Right lobe of liver (tissue), 6 donors: ENCODE measurements around the gene CAV1. TPM values are rescaled to one million over a fixed set of nuclear protein-coding genes. Genes with fewer than 3 reads are reported as not detected.
A peak's percentile ranks its signal among the peaks of the same experiment; 100 is the strongest.
"Not testable (repeated sequence)": the region's sequence is repeated elsewhere in the genome, so short reads cannot be mapped to it uniquely, and the experiment has no call there.

Experiments
- ATAC-seq, 4 donors: fragments of 200-7000 bp; cut with Tn5 transposase; one replicate each; pipeline ENCODE4 v1.9.1; 2020; ENCODE audit warnings: mild to moderate bottlenecking in 4 of 4, moderate library complexity in 4 of 4
- DNase-seq, 3 donors: peaks; one replicate each; pipeline ENCODE4 v3.0.0-alpha.2; 2020
- H3K27ac ChIP-seq, 3 donors: fragments of 200-600 bp; one replicate each; pipeline ENCODE4 v1.8.0; 2022
- H3K27me3 ChIP-seq, 2 donors: fragments of 200-600 bp; one replicate each; pipeline ENCODE4 v1.8.0; 2022
- H3K36me3 ChIP-seq, 4 donors: fragments of 200-600 bp; sonication (generic) in 1 of 4; one replicate each; pipeline versions ENCODE4 v1.5.1 to v1.8.0; 2017 to 2022; ENCODE audit warnings: control low read depth in 1 of 4
- H3K4me1 ChIP-seq, 4 donors: fragments of 200-600 bp; sonication (generic) in 1 of 4; one replicate each; pipeline versions ENCODE4 v1.5.1 to v1.8.0; 2017 to 2022; ENCODE audit warnings: control low read depth in 1 of 4
- H3K4me3 ChIP-seq, 3 donors: fragments of 200-600 bp; one replicate each; pipeline ENCODE4 v1.8.0; 2022
- H3K9me3 ChIP-seq, 4 donors: fragments of 200-600 bp; sonication (generic) in 1 of 4; one replicate each; pipeline versions ENCODE4 v1.5.1 to v1.8.0; 2017 to 2022; ENCODE audit warnings: control low read depth in 1 of 4
- POLR2A ChIP-seq: fragments of 450-650 bp; IDR thresholded peaks from one replicate; pipeline ENCODE4 v1.6.1; 2017; ENCODE audit warnings: antibody characterized with exemption, mild to moderate bottlenecking
- WGBS: methylation state at CpG from one replicate; pipeline ENCODE4 v1.1.6; 2018; ENCODE audit warnings: low coverage, low lambda C conversion rate; ENCODE audit not compliant: insufficient coverage; ENCODE audit errors: missing lambda C conversion rate; 5-methylcytosine and 5-hydroxymethylcytosine counted together
- intact Hi-C, 2 donors: fragments of 100-400 bp; cut with DNase I; formaldehyde crosslinking; loops; one replicate each; pipeline versions ENCODE4 v1.11.2 to v1.14.1; 2022
- long read RNA-seq: library from polyadenylated mRNA; unstranded; transcript quantifications from one replicate; pipeline ENCODE4 v2.0.0, GENCODE V29; 2019
- total RNA-seq, 6 experiments: library from RNA; depleted of rRNA in 2 of 6; stranded (reverse); fragments of >200 nt in 2 of 6; fragmentation: NEBNext Ultra II Directional in 3 of 6; extraction: Animal tissue kit (Norgen Biotek cat#: 25700) in 3 of 6; gene quantifications; one replicate each; pipeline versions ENCODE4 v1.1.0 to v1.2.4, GENCODE V29; 2016 to 2023
- TF ChIP-seq, protein P1 (sequence below), 4 donors: fragments of 200-600 bp in 3 of 4; fragments of 450-650 bp in 1 of 4; IDR thresholded peaks; one replicate each; pipeline versions ENCODE4 v1.5.1 to v1.8.0; 2016 to 2022; ENCODE audit warnings: antibody characterized with exemption in 4 of 4, mild to moderate bottlenecking in 2 of 4
- donor health status: DM: no; HTN: yes; CAD: no.
- donor health status: DM: no; HTN: no; CAD: no.
- donor health status: DM: no; HTN: no; CAD: no.
- donor health status: DM: no; HTN: yes; CAD: no.
- donor health status: DM: no; HTN: yes; CAD: no.

The CAV1 gene, protein sequence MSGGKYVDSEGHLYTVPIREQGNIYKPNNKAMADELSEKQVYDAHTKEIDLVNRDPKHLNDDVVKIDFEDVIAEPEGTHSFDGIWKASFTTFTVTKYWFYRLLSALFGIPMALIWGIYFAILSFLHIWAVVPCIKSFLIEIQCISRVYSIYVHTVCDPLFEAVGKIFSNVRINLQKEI
- total RNA-seq: 10 to 100 TPM in 2 of 6 experiments, 1 to 10 TPM in 4; 3.8 to 19.8 (median 9.0) TPM
- long read RNA-seq, partial matches to known transcripts: 0 of 4 reads
- long read RNA-seq, other reads (novel, unspliced or antisense): 0 of 4 reads

DNA sequence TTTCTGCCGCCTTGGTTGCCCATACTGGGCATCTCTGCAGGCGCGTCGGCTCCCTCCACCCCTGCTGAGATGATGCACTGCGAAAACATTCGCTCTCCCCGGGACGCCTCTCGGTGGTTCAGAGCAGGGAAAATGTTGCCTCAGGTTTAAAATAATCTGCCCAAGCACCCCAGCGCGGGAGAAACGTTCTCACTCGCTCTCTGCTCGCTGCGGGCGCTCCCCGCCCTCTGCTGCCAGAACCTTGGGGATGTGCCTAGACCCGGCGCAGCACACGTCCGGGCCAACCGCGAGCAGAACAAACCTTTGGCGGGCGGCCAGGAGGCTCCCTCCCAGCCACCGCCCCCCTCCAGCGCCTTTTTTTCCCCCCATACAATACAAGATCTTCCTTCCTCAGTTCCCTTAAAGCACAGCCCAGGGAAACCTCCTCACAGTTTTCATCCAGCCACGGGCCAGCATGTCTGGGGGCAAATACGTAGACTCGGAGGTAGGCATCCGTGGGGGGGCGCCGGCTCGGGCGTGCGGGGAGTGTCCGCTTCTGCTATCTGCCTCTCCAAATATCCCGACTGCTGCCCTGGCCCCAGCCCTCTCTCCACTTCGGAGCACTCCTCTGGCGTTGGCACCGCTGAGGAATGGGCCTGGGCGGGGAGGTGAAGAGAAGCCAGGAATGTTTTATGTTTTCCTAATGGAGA, at the start of gene CAV1:
TSS of gene CAV1 (plus strand) at position 428 of the 689 bp plus-strand sequence. CDS start at position 455, 27 bp downstream.
- 0% methylated on average over 21 of the region's 42 CpGs for WGBS
- intact Hi-C loops: loop anchor here (10.0 kb wide), 2 partner anchors 260 to 270 kb away; no protein-coding TSS in a partner anchor

DNA sequence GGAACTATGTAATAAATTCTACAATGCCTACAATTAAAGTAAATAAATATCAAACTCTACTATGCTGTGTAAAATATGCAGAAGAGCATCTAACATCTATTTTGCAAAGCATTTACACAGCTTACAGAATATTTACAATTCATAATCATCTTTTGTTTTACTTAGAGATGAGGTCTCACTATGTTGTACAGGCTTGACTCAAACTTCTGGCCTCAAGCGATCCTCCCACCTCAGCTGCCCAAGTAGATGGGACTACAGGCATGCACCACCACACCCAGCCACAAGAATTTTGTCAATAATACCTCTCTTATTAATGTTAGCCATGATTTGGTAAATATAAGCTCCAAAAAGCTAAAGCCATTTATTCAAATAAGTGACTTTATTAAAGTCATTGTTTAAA, 47.2 kb upstream of the CAV1 start:
- Histone ChIP-seq H3K4me3 (no peak overlapping the region), H3K9me3 (no peaks in the 10 kb centered on the region), H3K4me1 (no peaks in the 10 kb centered on the region), H3K27ac (no peak overlapping the region), H3K36me3 (no peaks in the 10 kb centered on the region), H3K27me3 (no peaks in the 10 kb centered on the region)
- no peak for DNase-seq
- intact Hi-C loops: no loop called here
- 100% methylated on average over 1 of the region's 1 CpG for WGBS
- ATAC-seq: no peak
- TF ChIP-seq POLR2A: no peak
- TF ChIP-seq, protein P1, sequence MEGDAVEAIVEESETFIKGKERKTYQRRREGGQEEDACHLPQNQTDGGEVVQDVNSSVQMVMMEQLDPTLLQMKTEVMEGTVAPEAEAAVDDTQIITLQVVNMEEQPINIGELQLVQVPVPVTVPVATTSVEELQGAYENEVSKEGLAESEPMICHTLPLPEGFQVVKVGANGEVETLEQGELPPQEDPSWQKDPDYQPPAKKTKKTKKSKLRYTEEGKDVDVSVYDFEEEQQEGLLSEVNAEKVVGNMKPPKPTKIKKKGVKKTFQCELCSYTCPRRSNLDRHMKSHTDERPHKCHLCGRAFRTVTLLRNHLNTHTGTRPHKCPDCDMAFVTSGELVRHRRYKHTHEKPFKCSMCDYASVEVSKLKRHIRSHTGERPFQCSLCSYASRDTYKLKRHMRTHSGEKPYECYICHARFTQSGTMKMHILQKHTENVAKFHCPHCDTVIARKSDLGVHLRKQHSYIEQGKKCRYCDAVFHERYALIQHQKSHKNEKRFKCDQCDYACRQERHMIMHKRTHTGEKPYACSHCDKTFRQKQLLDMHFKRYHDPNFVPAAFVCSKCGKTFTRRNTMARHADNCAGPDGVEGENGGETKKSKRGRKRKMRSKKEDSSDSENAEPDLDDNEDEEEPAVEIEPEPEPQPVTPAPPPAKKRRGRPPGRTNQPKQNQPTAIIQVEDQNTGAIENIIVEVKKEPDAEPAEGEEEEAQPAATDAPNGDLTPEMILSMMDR (IDR thresholded peaks at IDR 0.05): no peak

More for the DNA sequence above, at the start of gene CAV1:
- peak; percentile 77 to 82 (median 78) for DNase-seq
- no peak for TF ChIP-seq POLR2A
- TF ChIP-seq, protein P1 (IDR thresholded peaks at IDR 0.05): peak in 1 of 4 donors; percentile 11
- peaks cover 0 to 12% (median 0%) of the 10 kb centered on the region in 4 donors for H3K4me1 ChIP-seq
- H3K27ac ChIP-seq: peak within 1 kb of the TSS; percentile 39 to 69 (median 58)
- H3K9me3 ChIP-seq: no peaks in the 10 kb centered on the region
- H3K36me3 ChIP-seq: no peaks in the 10 kb centered on the region
- no peaks in the 10 kb centered on the region for H3K27me3 ChIP-seq
- peak; percentile 71 to 79 (median 76) for ATAC-seq
- H3K4me3 ChIP-seq: peak within 1 kb of the TSS; percentile 42 to 67 (median 55)

DNA sequence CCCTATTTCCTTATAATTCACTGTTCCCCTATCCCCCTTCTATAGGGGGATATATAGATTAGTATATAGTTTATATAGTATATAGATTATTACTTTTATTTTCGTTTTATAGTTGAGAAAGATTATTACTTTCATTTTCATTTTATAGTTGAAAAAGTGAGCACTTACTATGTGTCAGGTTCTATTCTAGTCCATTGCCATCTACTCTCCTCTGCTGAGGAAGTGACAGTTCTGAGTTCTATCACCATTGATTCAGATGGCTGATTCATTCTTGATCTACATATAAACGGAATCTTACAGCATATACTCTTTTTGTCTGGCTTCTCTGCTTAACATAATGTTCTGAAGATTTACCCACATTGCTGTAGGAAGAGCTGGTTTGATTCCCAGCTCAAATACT, 46.0 kb upstream of the CAV1 start:
- Histone ChIP-seq H3K4me1 (no peaks in the 10 kb centered on the region), H3K27ac (no peak overlapping the region), H3K9me3 (no peaks in the 10 kb centered on the region), H3K4me3 (no peak overlapping the region), H3K27me3 (no peaks in the 10 kb centered on the region), H3K36me3 (no peaks in the 10 kb centered on the region)
- no peak for TF ChIP-seq POLR2A
- TF ChIP-seq, protein P1 (IDR thresholded peaks at IDR 0.05): no peak
- no peak for DNase-seq
- no peak for ATAC-seq
- intact Hi-C loops: no loop called here
- 50% methylated on average over 2 of the region's 2 CpGs for WGBS

DNA sequence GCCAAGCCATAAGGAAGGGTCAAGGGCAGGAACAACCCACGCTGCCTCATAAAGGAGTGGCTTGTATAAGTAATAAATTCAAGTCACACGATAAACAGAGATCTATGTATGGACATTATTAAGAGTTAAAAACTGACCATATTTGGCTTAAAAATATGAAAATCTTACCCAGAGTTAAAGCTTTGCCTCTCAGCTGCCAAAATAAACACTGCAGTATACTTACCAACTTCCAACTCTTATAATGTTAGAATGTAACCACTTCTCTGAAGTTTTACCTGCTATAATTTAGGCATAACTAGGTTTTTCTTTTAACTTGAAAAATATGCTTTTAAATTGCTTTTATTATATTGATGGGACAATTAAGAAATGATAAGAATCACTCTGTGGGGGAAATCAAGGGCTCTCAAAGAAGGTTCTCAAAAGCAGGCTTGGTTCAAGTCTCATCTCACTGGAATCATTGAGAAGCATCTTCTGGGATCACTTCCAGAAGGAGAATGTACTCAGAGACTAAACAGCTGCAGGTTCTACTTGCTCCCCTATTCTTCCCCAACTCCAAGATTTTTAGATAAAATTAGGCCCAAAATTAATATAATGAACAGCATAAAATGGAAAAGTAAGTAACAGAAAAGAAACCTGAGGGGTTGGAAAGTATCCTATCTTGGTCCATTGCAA, 41.4 kb upstream of the CAV1 start:
- no peak overlapping the region for H3K27ac ChIP-seq
- no peak for DNase-seq
- no peaks in the 10 kb centered on the region for H3K9me3 ChIP-seq
- 85% methylated on average over 2 of the region's 2 CpGs for WGBS
- no peak for ATAC-seq
- H3K27me3 ChIP-seq: no peaks in the 10 kb centered on the region
- H3K4me3 ChIP-seq: no peak overlapping the region
- no peaks in the 10 kb centered on the region for H3K4me1 ChIP-seq
- TF ChIP-seq POLR2A: no peak
- TF ChIP-seq, protein P1 (IDR thresholded peaks at IDR 0.05): no peak
- H3K36me3 ChIP-seq: no peaks in the 10 kb centered on the region
- intact Hi-C loops: no loop called here

GRCh38 chr7:116484389-116484788, 40.4 kb upstream of the CAV1 start:
- ATAC-seq, H3K27me3 ChIP-seq, H3K36me3 ChIP-seq, H3K27ac ChIP-seq, intact Hi-C loops, H3K4me3 ChIP-seq, H3K9me3 ChIP-seq, H3K4me1 ChIP-seq, DNase-seq: not testable (repeated sequence)
- WGBS: 93% methylated on average over 3 of the region's 4 CpGs
